IMR-90 (cell line): Measurements from ENCODE around the gene LAMC3. TPM values are rescaled to one million over a fixed set of nuclear protein-coding genes. Genes with fewer than 3 reads are reported as not detected.

ENCODE experiments used
- ATAC-seq: fragments of 200-7000 bp; cut with Tn5 transposase; 2 replicates; pipeline ENCODE4 v1.9.1; 2020; ENCODE audit warnings: low read depth, mild to moderate bottlenecking, moderate library complexity
- BruUV-seq: library from RNA; stranded (reverse); fragments of 400-500 nt; replicated peaks from 2 replicates; lab custom pipeline; 2021; lab: Mats Ljungman, UMichigan
- CTCF ChIA-PET: fragments of 300-600 bp; formaldehyde crosslinking; extraction: SDS; loops from one replicate; lab custom pipeline; 2021; ENCODE audit warnings: antibody characterized with exemption; lab: Yijun Ruan, JAX
- POLR2A ChIA-PET: fragments of 300-600 bp; sonication (Branson Sonifier 250); formaldehyde crosslinking; loops from one replicate; lab custom pipeline; 2022; ENCODE audit warnings: antibody characterized with exemption; ENCODE audit not compliant: unreplicated experiment; lab: Charles Lee
- DNase-seq: peaks from one replicate; pipeline ENCODE4 v3.0.0; 2013
- H2AFZ ChIP-seq: replicated peaks from 2 replicates; pipeline ENCODE3; 2013; ENCODE audit warnings: low read length, mild to moderate bottlenecking; ENCODE audit not compliant: poor library complexity
- H2AK5ac ChIP-seq: 2 replicates; pipeline ENCODE4 v1.6.1; 2013; ENCODE audit warnings: low read depth, low read length, inconsistent platforms
- H2AK9ac ChIP-seq: replicated peaks from 2 replicates; pipeline ENCODE3; 2013; ENCODE audit warnings: mild to moderate bottlenecking, low read depth, low read length, moderate library complexity; ENCODE audit not compliant: poor library complexity
- H2BK120ac ChIP-seq: 2 replicates; pipeline ENCODE4 v1.6.1; 2013; ENCODE audit warnings: low read depth, low read length, inconsistent platforms
- H2BK15ac ChIP-seq: 3 replicates; pipeline ENCODE4 v1.6.1; 2013; ENCODE audit warnings: low read depth, low read length, inconsistent platforms
- H2BK20ac ChIP-seq: 2 replicates; pipeline ENCODE4 v1.6.1; 2013; ENCODE audit warnings: low read depth, mild to moderate bottlenecking, inconsistent platforms, low read length, moderate library complexity
- H2BK5ac ChIP-seq: 2 replicates; pipeline ENCODE4 v1.6.1; 2013; ENCODE audit warnings: mild to moderate bottlenecking, low read depth, low read length, inconsistent platforms; ENCODE audit not compliant: poor library complexity, severe bottlenecking
- H3K14ac ChIP-seq: replicated peaks from 2 replicates; pipeline ENCODE4 v1.6.1; 2013; ENCODE audit warnings: low read depth, low read length, inconsistent platforms
- H3K18ac ChIP-seq: 2 replicates; pipeline ENCODE4 v1.6.1; 2013; ENCODE audit warnings: low read depth, low read length, control low read depth
- H3K23ac ChIP-seq: 2 replicates; pipeline ENCODE4 v1.6.1; 2013; ENCODE audit warnings: low read depth, low read length, inconsistent platforms
- H3K27ac ChIP-seq: 2 replicates; pipeline ENCODE4 v1.5.1; 2013; ENCODE audit warnings: mild to moderate bottlenecking, control low read depth, low read length; ENCODE audit not compliant: insufficient read depth
- H3K27me3 ChIP-seq: 2 replicates; pipeline ENCODE4 v1.6.1; 2013; ENCODE audit warnings: low read length; ENCODE audit not compliant: control insufficient read depth, insufficient read depth
- H3K36me3 ChIP-seq: 2 replicates; pipeline ENCODE4 v1.6.1; 2013; ENCODE audit warnings: low read length, mixed read lengths; ENCODE audit not compliant: control insufficient read depth, insufficient read depth
- H3K4ac ChIP-seq: 2 replicates; pipeline ENCODE4 v1.6.1; 2013; ENCODE audit warnings: low read depth, low read length, inconsistent platforms
- H3K4me1 ChIP-seq: 2 replicates; pipeline ENCODE4 v1.6.1; 2013; ENCODE audit warnings: low read length, mixed read lengths; ENCODE audit not compliant: control insufficient read depth, insufficient read depth
- H3K4me2 ChIP-seq: 2 replicates; pipeline ENCODE4 v1.6.1; 2013; ENCODE audit warnings: low read depth, mild to moderate bottlenecking, control low read depth, low read length, moderate library complexity
- H3K4me3 ChIP-seq: 2 replicates; pipeline ENCODE4 v1.5.1; 2013; ENCODE audit warnings: low read depth, mild to moderate bottlenecking, control low read depth, low read length, moderate library complexity; ENCODE audit not compliant: insufficient read depth
- H3K56ac ChIP-seq: 2 replicates; pipeline ENCODE4 v1.6.1; 2013; ENCODE audit warnings: low read length, inconsistent platforms; ENCODE audit not compliant: insufficient read depth; ENCODE audit errors: extremely low read depth
- H3K79me1 ChIP-seq, 2 experiments: 2 replicates each; pipeline ENCODE4 v1.6.1; 2013; ENCODE audit warnings: low read length in 2 of 2, inconsistent platforms in 1 of 2, low read depth in 1 of 2
- H3K9ac ChIP-seq: 2 replicates; pipeline ENCODE4 v1.6.1; 2013; ENCODE audit warnings: low read depth, low read length, control low read depth
- H3K9me1 ChIP-seq: 2 replicates; pipeline ENCODE4 v1.6.1; 2013; ENCODE audit warnings: low read length, inconsistent platforms; ENCODE audit not compliant: insufficient read depth
- H3K9me3 ChIP-seq: 2 replicates; pipeline ENCODE4 v1.6.1; 2013; ENCODE audit warnings: low read length; ENCODE audit not compliant: control insufficient read depth, insufficient read depth
- H4K20me1 ChIP-seq: 2 replicates; pipeline ENCODE4 v1.6.1; 2013; ENCODE audit warnings: low read length, inconsistent platforms; ENCODE audit not compliant: insufficient read depth
- H4K5ac ChIP-seq: 2 replicates; pipeline ENCODE4 v1.6.1; 2013; ENCODE audit warnings: mild to moderate bottlenecking, low read depth, low read length, control low read depth
- H4K8ac ChIP-seq, 2 experiments: 2 replicates each; pipeline ENCODE4 v1.6.1; 2013; ENCODE audit warnings: low read depth in 2 of 2, low read length in 2 of 2, control low read depth in 1 of 2, inconsistent platforms in 1 of 2
- H4K91ac ChIP-seq: 2 replicates; pipeline ENCODE4 v1.6.1; 2013; ENCODE audit warnings: low read depth, low read length, inconsistent platforms; ENCODE audit not compliant: insufficient read depth
- MAZ ChIP-seq: IDR thresholded peaks from 2 replicates; pipeline ENCODE4 v1.6.1; 2012; ENCODE audit warnings: low read depth, mild to moderate bottlenecking, low read length, improper control_type of control experiment, moderate library complexity, borderline replicate concordance
- RCOR1 ChIP-seq: IDR thresholded peaks from 2 replicates; pipeline ENCODE4 v1.6.1; 2012; ENCODE audit warnings: mild to moderate bottlenecking, low read length, improper control_type of control experiment; ENCODE audit not compliant: insufficient replicate concordance
- USF2 ChIP-seq: fragments of 150-350 bp; IDR thresholded peaks from 2 replicates; pipeline ENCODE4 v1.6.1; 2017; ENCODE audit warnings: mild to moderate bottlenecking, antibody characterized with exemption, low read length, low read depth
- WGBS, 2 experiments: methylation state at CpG; one replicate each; pipeline versions ENCODE4 v1.1.5 to v1.1.7; 2013; ENCODE audit warnings: missing lambda C conversion rate in 2 of 2; ENCODE audit not compliant: insufficient read length in 1 of 2; ENCODE audit errors: extremely low coverage in 2 of 2; 5-methylcytosine and 5-hydroxymethylcytosine counted together
- dilution Hi-C: fragments of 300-500 bp; cut with HindIII; formaldehyde crosslinking; loops from one replicate; pipeline ENCODE4 v1.14.3; 2018; ENCODE audit warnings: low sequenced_read_pairs; ENCODE audit not compliant: unreplicated experiment
- in situ Hi-C: fragments of 300-500 bp; cut with MboI; formaldehyde crosslinking; loops from 3 replicates; pipeline ENCODE4 v1.14.3; 2019; ENCODE audit warnings: low sequenced_read_pairs, inconsistent platforms, mixed read lengths
- intact Hi-C: fragments of 100-400 bp; cut with micrococcal nuclease; formaldehyde crosslinking; loops from 2 replicates; pipeline ENCODE4 v1.10.0; 2022
- polyA plus RNA-seq, 3 experiments: library from polyadenylated mRNA; depleted of rRNA; stranded (reverse); fragments of >200 nt; gene quantifications; 2 replicates each; pipeline ENCODE4 v1.2.3, GENCODE V29; 2012; ENCODE audit warnings: low replicate concordance in 1 of 3
- total RNA-seq: library from RNA; depleted of rRNA; stranded (reverse); fragments of >200 nt; gene quantifications from 2 replicates; pipeline ENCODE4 v1.2.3, GENCODE V29; 2012

Gene LAMC3
- total and polyA plus RNA-seq, 2 of the 4 experiments (the other 2 are of a cell fraction): not detected

GRCh38 chr9:130975932-130976841, 32.8 kb upstream of the LAMC3 start:
- Histone ChIP-seq H3K4me2 (no peak overlapping the region), H2AK5ac (no peak overlapping the region), H3K36me3 (no peaks in the 10 kb centered on the region), H2AK9ac (peak overlapping the region; percentile 28), H3K27me3 (peaks cover 61% of the 10 kb centered on the region), H4K20me1 (no peaks in the 10 kb centered on the region), H3K9me3 (no peaks in the 10 kb centered on the region), H2BK15ac (no peak overlapping the region), H2BK5ac (no peak overlapping the region), H4K91ac (no peak overlapping the region), H3K4me1 (no peaks in the 10 kb centered on the region), H2BK20ac (no peak overlapping the region), H3K27ac (no peak overlapping the region), H3K18ac (no peak overlapping the region), H3K4ac (no peak overlapping the region), H3K56ac (no peak overlapping the region), H2AFZ (no peak overlapping the region), H3K79me1 (no peaks in the 10 kb centered on the region), H2BK120ac (no peak overlapping the region), H3K14ac (no peak overlapping the region), H3K4me3 (no peak overlapping the region), H3K9ac (no peak overlapping the region), H4K5ac (no peak overlapping the region), H4K8ac (no peak overlapping the region), H3K23ac (no peak overlapping the region), H3K9me1 (no peaks in the 10 kb centered on the region)
- ChIA-PET POLR2A (no interaction called here), CTCF (no interaction called here)
- intact Hi-C loops: no loop called here
- WGBS, 2 experiments: 89% methylated on average over 9 of the region's 13 CpGs; no CpG with 5 or more reads in 1 of the 2 experiments
- BruUV-seq: no TSS peak
- ATAC-seq (no peak), DNase-seq (no peak)
- dilution Hi-C loops: no loop called here
- in situ Hi-C loops: no loop called here
- TF ChIP-seq RCOR1 (no peak), MAZ (no peak), USF2 (no peak)
